B cell (primary cell): Measurements from ENCODE around the gene XRCC4. TPM values are rescaled to one million over a fixed set of nuclear protein-coding genes. Genes with fewer than 3 reads are reported as not detected.

ENCODE experiments used
- ATAC-seq: fragments of 200-7000 bp; cut with Tn5 transposase; one replicate; pipeline ENCODE4 v1.10.0; 2021; ENCODE audit warnings: low read depth, mild to moderate bottlenecking, moderate number of reproducible peaks, moderate library complexity
- CTCF ChIA-PET: fragments of 350-600 bp; sonication (Branson Sonifier 250); formaldehyde crosslinking; loops from one replicate; lab custom pipeline; 2021; ENCODE audit warnings: antibody characterized with exemption, inconsistent platforms; lab: Charles Lee
- POLR2A ChIA-PET: fragments of 350-600 bp; sonication (Branson Sonifier 250); formaldehyde crosslinking; loops from one replicate; lab custom pipeline; 2021; ENCODE audit warnings: antibody characterized with exemption; lab: Charles Lee
- DNase-seq: peaks from one replicate; pipeline ENCODE4 v3.0.0; 2013
- H2AFZ ChIP-seq: 2 replicates; pipeline ENCODE4 v1.6.1; 2012; ENCODE audit warnings: mild to moderate bottlenecking, low read depth, low read length; ENCODE audit not compliant: insufficient read depth, poor library complexity, severe bottlenecking
- H3K27ac ChIP-seq, 2 donors: 1 replicate in 1 of 2; 2 replicates in 1 of 2; pipeline ENCODE4 v1.5.1; 2012 to 2013; ENCODE audit warnings: low read length in 2 of 2, mild to moderate bottlenecking in 2 of 2, moderate library complexity in 1 of 2
- H3K27me3 ChIP-seq, 4 experiments: fragments of 200-600 bp in 1 of 4; sonication (generic) in 1 of 4; replicated peaks in 1 of 4; 1 replicate in 2 of 4; 2 replicates in 2 of 4; pipeline versions ENCODE4 v1.6.1 to v1.7.0; 2013 to 2016; ENCODE audit warnings: low read length in 3 of 4, mild to moderate bottlenecking in 2 of 4, mixed read lengths in 1 of 4, moderate library complexity in 1 of 4; ENCODE audit not compliant: insufficient read depth in 4 of 4, control insufficient read depth in 3 of 4; ENCODE audit errors: control extremely low read depth in 1 of 4
- H3K36me3 ChIP-seq, 2 experiments: replicated peaks in 1 of 2; 1 replicate in 1 of 2; 2 replicates in 1 of 2; pipeline versions ENCODE4 v1.6.1 to v1.7.1; 2013; ENCODE audit warnings: low read length in 1 of 2; ENCODE audit not compliant: insufficient read depth in 2 of 2, control insufficient read depth in 1 of 2; ENCODE audit errors: control extremely low read depth in 1 of 2, extremely low read depth in 1 of 2
- H3K4me1 ChIP-seq, 2 donors: fragments of 200-600 bp in 1 of 2; sonication (generic) in 1 of 2; 1 replicate in 1 of 2; 2 replicates in 1 of 2; pipeline versions ENCODE4 v1.5.1 to v1.6.1; 2013 to 2017; ENCODE audit warnings: low read length in 2 of 2; ENCODE audit not compliant: control insufficient read depth in 2 of 2, insufficient read depth in 2 of 2
- H3K4me2 ChIP-seq: replicated peaks from 2 replicates; pipeline ENCODE3; 2012; ENCODE audit warnings: mild to moderate bottlenecking, low read depth, low read length; ENCODE audit not compliant: poor library complexity, severe bottlenecking
- H3K4me3 ChIP-seq, 5 experiments: fragments of 200-600 bp in 1 of 5; sonication (generic) in 1 of 5; 1 replicate in 3 of 5; 2 replicates in 2 of 5; pipeline versions ENCODE4 v1.5.1 to v1.7.0; 2011 to 2016; ENCODE audit warnings: low read length in 4 of 5, mild to moderate bottlenecking in 4 of 5, low read depth in 2 of 5, control low read depth in 1 of 5, moderate library complexity in 1 of 5; ENCODE audit not compliant: insufficient read depth in 1 of 5; ENCODE audit errors: control extremely low read depth in 1 of 5, extremely low read depth in 1 of 5
- H3K79me2 ChIP-seq: fragments of 200-600 bp; sonication (generic); one replicate; pipeline ENCODE4 v1.6.0; 2016; ENCODE audit warnings: low read length; ENCODE audit not compliant: control insufficient read depth, insufficient read depth
- H3K9ac ChIP-seq: fragments of 200-600 bp; sonication (generic); 2 replicates; pipeline ENCODE4 v1.6.1; 2017; ENCODE audit warnings: mild to moderate bottlenecking, low read length, moderate library complexity
- H3K9me3 ChIP-seq, 3 donors: one replicate each; pipeline versions ENCODE4 v1.6.1 to v1.7.1; 2013; ENCODE audit warnings: low read length in 2 of 3; ENCODE audit not compliant: control insufficient read depth in 2 of 3, insufficient read depth in 1 of 3; ENCODE audit errors: control extremely low read depth in 1 of 3
- H4K20me1 ChIP-seq: 2 replicates; pipeline ENCODE4 v1.6.0; 2012; ENCODE audit warnings: mild to moderate bottlenecking, low read length; ENCODE audit not compliant: insufficient read depth, control insufficient read depth, poor library complexity, severe bottlenecking
- H3K27ac Mint-ChIP-seq: one replicate; pipeline ENCODE4 v1.8.0; 2021; ENCODE audit warnings: mixed read lengths
- H3K27me3 Mint-ChIP-seq: one replicate; pipeline ENCODE4 v1.8.0; 2021; ENCODE audit warnings: mixed read lengths
- H3K4me1 Mint-ChIP-seq: one replicate; pipeline ENCODE4 v1.8.0; 2021; ENCODE audit warnings: mixed read lengths
- H3K4me3 Mint-ChIP-seq: one replicate; pipeline ENCODE4 v1.8.0; 2021; ENCODE audit warnings: mixed read lengths
- H3K9me3 Mint-ChIP-seq: one replicate; pipeline ENCODE4 v1.8.0; 2022; ENCODE audit warnings: mixed read lengths; ENCODE audit not compliant: insufficient read depth
- EZH2 ChIP-seq: IDR thresholded peaks from 2 replicates; pipeline ENCODE4 v1.6.1; 2012; ENCODE audit warnings: borderline replicate concordance, low read depth, mild to moderate bottlenecking, moderate library complexity, low read length; ENCODE audit not compliant: insufficient read depth, poor library complexity, severe bottlenecking
- WGBS: methylation state at CpG from one replicate; pipeline ENCODE4 v1.1.5; 2013; ENCODE audit warnings: missing lambda C conversion rate; ENCODE audit not compliant: insufficient coverage; 5-methylcytosine and 5-hydroxymethylcytosine counted together
- intact Hi-C: fragments of 100-400 bp; cut with micrococcal nuclease; formaldehyde crosslinking; loops from one replicate; pipeline ENCODE4 v1.10.0; 2022
- polyA plus RNA-seq: library from polyadenylated mRNA; depleted of rRNA; stranded (reverse); fragments of >200 nt; gene quantifications from 2 replicates; pipeline ENCODE4 v1.2.3, GENCODE V29; 2012
- total RNA-seq, 2 donors: library from RNA; stranded (reverse); fragments of 120-200 nt in 1 of 2; gene quantifications; 1 replicate in 1 of 2; 2 replicates in 1 of 2; pipeline versions ENCODE4 v1.2.3 to v1.2.4, GENCODE V29; 2013 to 2022
- TF ChIP-seq, protein P1 (sequence below): fragments of 200-600 bp; IDR thresholded peaks from one replicate; pipeline ENCODE4 v1.8.0; 2022; ENCODE audit warnings: antibody characterized with exemption, mild to moderate bottlenecking

Gene XRCC4
- total and polyA plus RNA-seq, 2 donors (not counting 1 experiment from before 2014, with no cell fraction given): 1.3 to 7.7 TPM

- H3K79me2 ChIP-seq: no peaks in the 10 kb centered on the region
- Mint-ChIP-seq H3K4me1 (no peaks in the 10 kb centered on the region), H3K9me3 (peaks cover 2% of the 10 kb centered on the region), H3K27ac (no peak overlapping the region), H3K4me3 (no peak overlapping the region), H3K27me3 (no peaks in the 10 kb centered on the region)
- CTCF ChIA-PET: interaction anchor here (0.6 kb wide), 1 partner anchor 37 kb away, joined by 4 read pairs; no protein-coding TSS in a partner anchor
- TF ChIP-seq EZH2: no peak
- TF ChIP-seq, protein P1, sequence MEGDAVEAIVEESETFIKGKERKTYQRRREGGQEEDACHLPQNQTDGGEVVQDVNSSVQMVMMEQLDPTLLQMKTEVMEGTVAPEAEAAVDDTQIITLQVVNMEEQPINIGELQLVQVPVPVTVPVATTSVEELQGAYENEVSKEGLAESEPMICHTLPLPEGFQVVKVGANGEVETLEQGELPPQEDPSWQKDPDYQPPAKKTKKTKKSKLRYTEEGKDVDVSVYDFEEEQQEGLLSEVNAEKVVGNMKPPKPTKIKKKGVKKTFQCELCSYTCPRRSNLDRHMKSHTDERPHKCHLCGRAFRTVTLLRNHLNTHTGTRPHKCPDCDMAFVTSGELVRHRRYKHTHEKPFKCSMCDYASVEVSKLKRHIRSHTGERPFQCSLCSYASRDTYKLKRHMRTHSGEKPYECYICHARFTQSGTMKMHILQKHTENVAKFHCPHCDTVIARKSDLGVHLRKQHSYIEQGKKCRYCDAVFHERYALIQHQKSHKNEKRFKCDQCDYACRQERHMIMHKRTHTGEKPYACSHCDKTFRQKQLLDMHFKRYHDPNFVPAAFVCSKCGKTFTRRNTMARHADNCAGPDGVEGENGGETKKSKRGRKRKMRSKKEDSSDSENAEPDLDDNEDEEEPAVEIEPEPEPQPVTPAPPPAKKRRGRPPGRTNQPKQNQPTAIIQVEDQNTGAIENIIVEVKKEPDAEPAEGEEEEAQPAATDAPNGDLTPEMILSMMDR: no peak
- no peak overlapping the region for H3K4me3 ChIP-seq
- H4K20me1 ChIP-seq: no peaks in the 10 kb centered on the region
- H3K9me3 ChIP-seq: no peaks in the 10 kb centered on the region
- no peak for DNase-seq
- WGBS: no CpG with 5 or more reads among the region's 2 CpGs
- no peak overlapping the region for H3K4me2 ChIP-seq
- no peaks in the 10 kb centered on the region for H3K4me1 ChIP-seq
- H2AFZ ChIP-seq: no peak overlapping the region
- H3K36me3 ChIP-seq: no peaks in the 10 kb centered on the region
- POLR2A ChIA-PET: no interaction called here
- H3K27ac ChIP-seq: no peak overlapping the region
- H3K9ac ChIP-seq: no peak overlapping the region
- H3K27me3 ChIP-seq: no peaks in the 10 kb centered on the region
- intact Hi-C loops: no loop called here
- ATAC-seq: no peak
Measured at GRCh38 chr5:83394190-83394589, 316.8 kb downstream of the XRCC4 start.

DNA sequence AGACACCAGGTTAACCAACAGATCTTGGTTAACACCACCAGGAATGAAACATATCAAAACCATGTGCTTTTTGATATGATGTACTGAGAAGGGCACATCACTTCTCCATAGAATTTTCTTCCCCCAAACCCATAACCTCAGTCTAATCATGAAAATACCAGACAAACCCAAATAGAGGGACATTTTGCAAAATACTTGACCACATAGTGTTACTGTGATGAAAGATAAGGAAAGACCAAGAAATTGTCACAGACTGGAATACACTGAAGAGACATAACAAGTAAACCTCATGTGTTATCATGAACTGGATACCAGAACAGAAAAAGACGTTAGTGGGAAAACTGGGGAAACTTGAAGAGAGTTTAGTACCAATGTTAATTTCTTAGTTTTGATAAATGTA lies 319.3 kb downstream of the XRCC4 start:
- H3K4me3 ChIP-seq: no peak overlapping the region
- Mint-ChIP-seq H3K27ac (no peak overlapping the region), H3K27me3 (no peaks in the 10 kb centered on the region), H3K4me1 (no peaks in the 10 kb centered on the region), H3K9me3 (peaks cover 2% of the 10 kb centered on the region), H3K4me3 (no peak overlapping the region)
- intact Hi-C loops: no loop called here
- no peak overlapping the region for H3K27ac ChIP-seq
- H3K36me3 ChIP-seq: no peaks in the 10 kb centered on the region
- H4K20me1 ChIP-seq: no peaks in the 10 kb centered on the region
- TF ChIP-seq, protein P1: no peak
- no peak for TF ChIP-seq EZH2
- no peak overlapping the region for H3K4me2 ChIP-seq
- WGBS: no CpG with 5 or more reads among the region's 1 CpG
- H3K9me3 ChIP-seq: no peaks in the 10 kb centered on the region
- POLR2A ChIA-PET: no interaction called here
- ATAC-seq: no peak
- no peaks in the 10 kb centered on the region for H3K4me1 ChIP-seq
- CTCF ChIA-PET: no interaction called here
- no peaks in the 10 kb centered on the region for H3K79me2 ChIP-seq
- no peak overlapping the region for H2AFZ ChIP-seq
- H3K9ac ChIP-seq: no peak overlapping the region
- DNase-seq: no peak
- no peaks in the 10 kb centered on the region for H3K27me3 ChIP-seq
